ENCODE data around the gene TMTC4.
"Not testable (repeated sequence)": the region's sequence is repeated elsewhere in the genome, so short reads cannot be mapped to it uniquely, and the experiment has no call there.

- not testable (repeated sequence) for TF ChIP-seq PATZ1 (CRISPR knock-in tag; IDR thresholded peaks at IDR 0.05; ENCODE audit: borderline replicate concordance); BACH2 (CRISPR knock-in tag; IDR thresholded peaks at IDR 0.05; ENCODE audit: borderline replicate concordance); ESRRG (CRISPR knock-in tag; IDR thresholded peaks at IDR 0.05); TCF4 (CRISPR knock-in tag; IDR thresholded peaks at IDR 0.05; ENCODE audit: borderline replicate concordance); CSDC2 (CRISPR knock-in tag; IDR thresholded peaks at IDR 0.05); ZC3H10 (CRISPR knock-in tag; IDR thresholded peaks at IDR 0.05); ISL1 (CRISPR knock-in tag; IDR thresholded peaks at IDR 0.05); ZNF565 (CRISPR knock-in tag; conservative IDR thresholded peaks at IDR 0.05; ENCODE audit: low read depth); RARB (CRISPR knock-in tag; IDR thresholded peaks at IDR 0.05)
These were observed 97.4 kb downstream of the TMTC4 start for GRCh38 chr13:100577239-100577638.
